GM18909 (cell line): ENCODE results near the gene AIG1.
"Not testable (repeated sequence)": the region's sequence is repeated elsewhere in the genome, so short reads cannot be mapped to it uniquely, and the experiment has no call there.

Experiments used
- ATAC-seq: cut with Tn5 transposase; IDR thresholded peaks from one replicate; pipeline ENCODE4 v1.9.1; 2021; ENCODE audit warnings: mild to moderate bottlenecking; ENCODE audit not compliant: unreplicated experiment, poor library complexity

Gene AIG1

DNA sequence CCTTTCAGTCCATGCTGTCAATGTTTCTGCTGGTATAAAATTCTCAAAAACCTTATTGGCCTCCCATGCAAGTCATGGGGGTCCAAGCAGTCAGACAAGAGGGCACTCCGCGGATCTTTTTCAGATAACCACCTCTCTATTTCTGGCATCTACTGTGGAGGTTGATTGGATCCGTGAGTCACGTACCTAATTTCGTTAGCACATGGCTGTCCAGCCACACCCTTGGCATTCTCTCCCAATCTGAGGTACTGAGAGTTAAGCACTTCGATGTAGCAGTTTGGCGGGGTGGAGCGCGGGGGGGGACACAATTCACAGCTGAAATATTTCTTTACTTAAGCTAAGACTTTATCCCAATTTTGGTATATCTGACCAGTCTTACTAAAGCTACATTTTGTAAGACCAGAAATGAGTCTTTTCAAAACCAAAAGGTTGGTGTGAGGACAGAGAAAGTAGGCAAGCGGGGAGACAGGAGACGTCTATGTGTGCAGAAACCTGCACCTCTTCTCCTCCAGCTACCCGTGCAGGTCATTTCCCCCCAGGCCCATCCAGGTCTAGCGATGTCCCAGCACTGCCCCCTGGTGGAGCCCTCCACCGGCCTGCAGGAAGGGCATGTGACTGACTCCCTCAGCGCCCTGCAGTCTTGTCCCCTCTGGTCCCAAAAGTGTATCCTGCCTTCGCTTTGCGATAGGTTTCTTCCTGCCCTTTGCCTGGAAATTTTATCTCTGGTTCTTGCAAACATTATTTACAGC is 276.7 kb downstream of the AIG1 start:
- peak; percentile 74 for ATAC-seq

GRCh38 chr6:143339223-143339622 is 278.5 kb downstream of the AIG1 start:
- ATAC-seq, result no peak

- not testable (repeated sequence) for ATAC-seq
Observed at GRCh38 chr6:143345477-143345876, 284.8 kb downstream of the AIG1 start.

GRCh38 chr6:143346004-143346403 is 285.3 kb downstream of the AIG1 start:
- ATAC-seq, result no peak

- no peak for ATAC-seq
Observed at GRCh38 chr6:143348531-143348930, 287.8 kb downstream of the AIG1 start.

DNA sequence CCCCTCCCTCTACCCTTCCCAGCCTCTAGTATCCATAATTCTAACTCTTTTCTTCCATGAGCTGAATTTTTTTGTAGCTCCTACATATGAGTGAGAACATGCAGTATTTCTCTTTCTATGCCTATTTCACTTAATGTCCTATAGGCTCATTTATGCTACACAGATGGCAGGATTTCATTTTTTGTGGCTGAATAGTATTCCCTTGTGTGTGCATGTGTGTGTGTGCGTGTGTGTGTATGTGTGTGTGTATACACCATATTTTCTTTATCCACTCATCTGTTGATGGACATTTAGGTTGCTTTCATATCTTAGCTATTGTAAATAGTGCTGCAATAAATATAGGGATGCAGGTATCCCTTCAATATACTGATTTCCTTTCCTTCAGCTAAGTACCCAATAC is 288.8 kb downstream of the AIG1 start:
- ATAC-seq, result no peak

DNA sequence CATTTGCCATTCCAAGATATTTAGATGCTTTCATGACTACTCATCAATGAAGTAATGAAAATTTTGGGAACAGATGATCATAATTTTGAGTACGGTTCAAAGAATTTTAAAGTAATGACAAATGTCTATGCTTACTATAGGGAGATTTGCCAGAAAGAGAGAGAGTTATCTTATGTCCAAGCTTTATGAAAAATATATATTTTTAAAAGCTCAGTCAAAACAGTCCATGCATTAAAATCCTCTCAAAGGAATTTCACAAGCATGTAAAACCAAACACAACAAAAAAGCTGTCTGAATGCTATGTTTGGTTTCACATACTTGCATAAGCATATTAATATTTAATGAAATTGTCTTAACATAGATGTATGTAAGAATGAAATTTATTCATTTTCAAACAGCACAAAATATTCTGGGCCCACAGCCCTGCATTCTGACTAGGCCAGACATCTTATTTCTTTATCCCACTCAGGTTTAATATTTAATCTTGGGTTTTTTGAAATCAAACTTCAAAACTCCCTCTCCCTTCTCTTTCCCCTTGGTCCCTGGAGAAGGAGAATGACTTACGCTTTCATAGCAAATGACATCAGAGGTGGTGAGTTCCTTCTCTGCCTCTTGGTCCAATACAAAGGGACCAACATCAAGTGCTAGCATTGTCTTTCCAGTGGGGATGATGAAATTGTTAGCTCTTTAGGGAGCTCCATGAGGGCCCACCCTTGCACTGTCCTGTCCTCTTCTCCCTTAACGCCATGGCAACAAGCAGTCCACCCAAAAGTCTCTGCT is 295.6 kb downstream of the AIG1 start:
- ATAC-seq, result no peak

DNA sequence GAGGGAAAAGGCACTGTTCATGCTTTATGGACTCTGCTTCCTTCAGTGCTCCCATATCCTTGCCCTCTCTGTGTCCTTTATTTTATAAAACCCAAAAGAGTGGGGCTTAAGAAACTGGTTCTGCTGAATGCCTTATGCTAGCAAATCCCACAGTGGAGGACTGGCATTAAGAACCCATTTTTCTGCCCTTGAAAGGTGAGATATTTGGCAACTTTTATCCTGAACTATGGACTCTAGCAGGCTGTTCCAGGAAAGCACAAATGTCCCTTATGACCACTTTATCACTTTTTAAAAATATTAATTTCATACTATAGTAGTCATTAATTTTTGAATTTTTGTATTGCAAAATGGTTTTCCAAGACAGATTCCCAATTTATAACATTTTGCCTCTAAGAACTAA is 296.5 kb downstream of the AIG1 start:
- ATAC-seq, result no peak

DNA sequence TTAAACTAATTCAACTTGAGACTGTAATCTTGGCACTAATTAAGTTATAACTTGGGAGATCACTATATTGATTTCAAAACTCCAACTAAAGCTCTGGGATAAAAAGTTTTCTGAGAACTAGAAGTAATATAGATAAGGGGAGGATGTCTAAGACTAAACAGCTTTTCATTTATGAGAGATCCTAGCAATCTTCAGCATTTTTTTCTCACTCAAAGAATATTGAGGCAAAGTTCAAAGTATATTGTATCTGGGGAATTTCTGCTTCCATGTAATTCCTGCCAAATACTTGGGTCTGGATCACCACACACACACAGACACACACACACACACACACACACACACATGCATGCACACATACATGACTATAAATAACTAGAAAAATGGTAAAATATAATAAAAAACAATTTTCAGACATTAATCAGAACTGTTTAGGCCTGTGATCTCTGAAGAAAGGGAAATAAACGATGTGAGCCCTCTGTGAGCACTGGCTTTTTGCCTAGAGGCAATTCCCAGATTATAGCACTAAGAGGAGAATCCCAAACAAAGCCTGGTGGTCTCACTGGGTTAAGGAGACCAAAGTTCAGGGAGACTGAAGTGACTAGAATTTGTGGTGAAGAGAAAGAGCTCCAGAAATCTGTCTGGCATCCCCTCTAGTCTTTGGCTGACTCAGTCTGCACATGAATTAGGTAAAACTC is 297.0 kb downstream of the AIG1 start:
- no peak for ATAC-seq

GRCh38 chr6:143361536-143362191 is 301.0 kb downstream of the AIG1 start:
- no peak for ATAC-seq

DNA sequence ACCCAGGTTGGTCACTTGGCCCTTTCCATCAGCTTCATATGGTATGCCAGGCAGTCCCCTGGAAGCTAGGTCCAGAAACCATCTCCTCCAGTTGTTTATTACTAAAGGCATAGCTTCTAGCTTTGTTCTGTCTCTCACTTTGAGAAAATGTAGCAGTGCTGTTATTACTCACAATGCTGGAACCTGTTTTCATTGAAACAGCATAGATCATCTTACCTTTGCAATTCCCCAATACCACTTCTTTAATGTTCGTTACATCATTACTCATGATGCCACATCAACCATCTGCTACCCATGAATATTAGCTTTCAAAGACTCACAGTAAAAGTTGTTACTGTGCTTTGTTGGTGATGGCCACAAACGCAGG is 301.5 kb downstream of the AIG1 start:
- ATAC-seq, result no peak

DNA sequence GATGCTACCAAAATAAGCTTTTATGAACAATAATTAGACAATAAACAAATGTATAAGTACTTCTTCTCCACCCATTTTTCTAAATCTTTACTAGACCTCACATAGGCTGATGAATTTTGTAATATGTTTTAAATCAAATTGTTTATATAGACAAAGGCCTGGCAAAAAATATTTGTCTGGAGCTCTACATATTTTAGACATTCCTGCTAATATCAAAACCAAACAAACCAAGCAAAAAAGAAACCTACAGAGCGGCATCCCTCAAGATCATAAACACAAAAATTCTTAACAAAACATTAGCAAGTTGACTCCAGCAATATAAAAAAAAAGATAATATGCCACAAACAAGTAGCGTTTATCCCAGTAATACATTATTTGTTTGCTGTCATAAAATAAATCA is 302.6 kb downstream of the AIG1 start:
- ATAC-seq, result no peak

- peak; percentile 99 for ATAC-seq
Observed at GRCh38 chr6:143368426-143368825, 307.7 kb downstream of the AIG1 start.

- no peak for ATAC-seq
Observed at GRCh38 chr6:143369971-143370370, 309.3 kb downstream of the AIG1 start.

DNA sequence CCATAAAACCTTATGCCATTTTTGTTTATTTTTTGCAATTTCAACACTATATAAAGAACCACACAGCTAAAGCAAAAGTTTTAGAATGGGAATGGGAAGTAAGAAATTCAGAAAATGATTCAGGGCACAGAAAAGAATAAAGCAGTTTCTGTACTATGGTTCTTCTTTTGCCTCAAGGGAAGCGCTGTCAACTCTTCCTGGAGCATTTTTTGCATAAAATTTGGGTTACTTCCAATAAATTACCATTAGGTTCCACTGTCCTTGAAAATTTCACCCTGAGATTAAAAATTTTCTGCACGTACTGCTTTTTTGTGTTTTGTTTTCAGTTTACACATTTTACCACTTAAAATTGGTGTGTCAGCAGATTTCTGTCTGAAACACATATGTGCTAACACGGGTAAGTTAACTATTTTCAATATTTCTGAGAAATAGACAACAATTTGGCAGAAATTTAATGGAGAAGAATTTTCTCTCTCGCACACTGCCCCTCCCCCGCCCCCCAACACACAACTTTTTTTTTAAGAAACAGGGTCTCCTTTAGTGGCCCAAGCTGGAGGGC is 310.2 kb downstream of the AIG1 start:
- no peak for ATAC-seq

DNA sequence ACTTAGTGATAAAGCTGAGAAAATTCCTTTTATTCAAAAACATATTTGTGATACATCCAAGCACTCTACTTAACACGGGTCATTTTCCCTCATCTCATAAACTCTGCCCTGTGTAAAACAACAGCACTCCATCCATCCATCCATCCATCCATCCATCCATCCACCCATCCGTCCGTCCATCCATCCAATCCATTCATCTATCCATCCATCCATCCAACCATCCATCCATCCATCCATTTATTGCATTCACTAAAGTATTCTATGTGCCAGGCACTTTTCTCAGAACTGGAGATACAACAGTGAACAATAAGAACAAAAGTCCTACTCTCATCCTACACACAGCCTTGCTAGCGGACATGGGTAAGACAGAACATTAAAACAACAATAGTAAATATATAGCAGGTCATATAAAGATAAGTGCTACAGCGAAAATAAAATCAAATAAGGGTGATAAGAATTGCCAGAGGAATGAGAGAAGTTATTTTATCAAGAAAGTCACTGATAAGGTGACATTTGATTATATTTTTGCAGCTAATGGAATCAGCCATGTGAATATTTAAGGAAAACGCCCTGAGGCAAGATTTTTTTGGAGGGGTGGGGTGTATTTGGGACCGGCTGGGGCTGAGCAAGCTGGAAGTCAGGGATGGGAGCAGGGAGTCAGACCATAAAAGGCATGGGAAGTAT is 311.7 kb downstream of the AIG1 start:
- no peak for ATAC-seq

GRCh38 chr6:143374014-143374413 is 313.3 kb downstream of the AIG1 start:
- ATAC-seq, result no peak

DNA sequence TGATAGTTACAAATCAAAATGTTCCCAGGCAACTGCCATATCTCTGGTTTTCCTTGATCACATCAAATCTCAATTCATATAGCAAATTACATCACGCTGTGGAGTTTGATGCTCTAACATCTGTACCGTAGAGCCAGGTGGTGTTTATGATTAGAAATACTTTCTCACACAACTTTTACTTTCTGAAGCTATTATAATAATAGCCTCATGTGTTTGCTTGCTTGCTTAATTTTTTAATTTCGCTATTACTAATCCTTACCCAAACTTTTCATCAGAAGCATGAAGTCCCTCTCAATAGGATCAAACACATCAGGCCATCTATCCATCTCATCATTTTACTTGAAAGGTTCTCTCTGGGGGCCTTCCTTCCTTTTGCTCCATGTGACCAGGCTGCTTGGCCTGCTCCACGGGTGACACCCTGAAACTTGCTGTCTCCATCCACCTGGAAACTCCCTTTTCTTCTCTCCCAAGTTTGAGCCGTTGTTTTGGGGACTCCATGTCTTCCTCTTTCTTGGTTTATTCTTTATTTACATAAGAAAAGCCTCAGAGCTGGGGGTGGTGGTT is 314.4 kb downstream of the AIG1 start:
- no peak for ATAC-seq

- no peak for ATAC-seq
Observed at GRCh38 chr6:143376375-143376774, 315.7 kb downstream of the AIG1 start.

DNA sequence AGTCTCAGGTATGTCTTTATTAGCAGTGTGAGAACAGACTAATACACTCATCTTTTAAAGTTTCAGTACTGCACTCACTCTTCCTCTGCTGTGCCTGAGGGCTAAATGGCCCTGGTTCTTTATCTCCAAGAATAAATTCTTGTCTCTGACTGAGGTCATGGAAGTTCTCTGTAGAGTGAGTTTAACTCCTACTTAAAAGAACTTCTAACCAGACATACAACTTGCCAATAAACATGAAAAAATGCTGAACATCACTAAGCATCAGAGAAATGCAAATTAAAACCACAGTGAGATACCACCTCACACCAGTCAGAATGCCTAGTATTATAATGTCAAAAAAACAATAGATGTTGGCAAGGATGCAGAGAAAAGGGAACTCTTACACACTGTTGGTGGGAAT is 316.2 kb downstream of the AIG1 start:
- ATAC-seq, result no peak
